Neuronal stem cell (in vitro differentiated cells): ENCODE measurements around the gene SLC34A3.

Experiments
- DNase-seq: peaks from one replicate; pipeline ENCODE4 v3.0.0-alpha.2; 2013; ENCODE audit warnings: low spot score
- H2AFZ ChIP-seq: one replicate; pipeline ENCODE4 v1.6.1; 2013; ENCODE audit warnings: mild to moderate bottlenecking, low read length, inconsistent platforms
- H2AK5ac ChIP-seq: 2 replicates; pipeline ENCODE4 v1.6.1; 2013; ENCODE audit warnings: low read depth, mild to moderate bottlenecking, inconsistent platforms, low read length, moderate library complexity, mixed read lengths
- H2BK120ac ChIP-seq: 2 replicates; pipeline ENCODE4 v1.6.1; 2013; ENCODE audit warnings: low read depth, mild to moderate bottlenecking, inconsistent platforms, low read length, moderate library complexity, mixed read lengths
- H2BK12ac ChIP-seq: one replicate; pipeline ENCODE4 v1.6.1; 2013; ENCODE audit warnings: low read length, inconsistent platforms
- H2BK15ac ChIP-seq: 2 replicates; pipeline ENCODE4 v1.6.1; 2013; ENCODE audit warnings: mild to moderate bottlenecking, low read length, inconsistent platforms, mixed read lengths
- H2BK5ac ChIP-seq: one replicate; pipeline ENCODE4 v1.6.1; 2013; ENCODE audit warnings: inconsistent platforms, mild to moderate bottlenecking, low read length, moderate library complexity
- H3K14ac ChIP-seq: one replicate; pipeline ENCODE4 v1.6.1; 2013; ENCODE audit warnings: low read length, inconsistent platforms
- H3K18ac ChIP-seq: 2 replicates; pipeline ENCODE4 v1.6.1; 2013; ENCODE audit warnings: low read length, inconsistent platforms
- H3K23ac ChIP-seq: 2 replicates; pipeline ENCODE4 v1.6.1; 2013; ENCODE audit warnings: low read depth, mild to moderate bottlenecking, mixed read lengths, low read length, inconsistent platforms; ENCODE audit not compliant: poor library complexity
- H3K27ac ChIP-seq: replicated peaks from 3 replicates; pipeline ENCODE4 v1.5.1; 2013; ENCODE audit warnings: low read length, inconsistent platforms
- H3K27me3 ChIP-seq, 3 experiments: 2 replicates each; pipeline ENCODE4 v1.6.1; 2013; ENCODE audit warnings: low read length in 3 of 3, mild to moderate bottlenecking in 2 of 3, inconsistent platforms in 1 of 3, low read depth in 1 of 3, mixed read lengths in 1 of 3, moderate library complexity in 1 of 3; ENCODE audit not compliant: control insufficient read depth in 3 of 3, insufficient read depth in 3 of 3
- H3K36me3 ChIP-seq, 2 donors: replicated peaks in 1 of 2; 2 replicates each; pipeline ENCODE4 v1.6.1; 2013; ENCODE audit warnings: low read length in 2 of 2; ENCODE audit not compliant: control insufficient read depth in 2 of 2, insufficient read depth in 2 of 2
- H3K4ac ChIP-seq: 2 replicates; pipeline ENCODE4 v1.6.1; 2013; ENCODE audit warnings: inconsistent platforms, mild to moderate bottlenecking, low read length, moderate library complexity
- H3K4me1 ChIP-seq, 2 donors: 1 replicate in 1 of 2; 2 replicates in 1 of 2; pipeline ENCODE4 v1.6.1; 2013; ENCODE audit warnings: low read length in 2 of 2, low read depth in 1 of 2; ENCODE audit not compliant: control insufficient read depth in 2 of 2, insufficient read depth in 1 of 2
- H3K4me2 ChIP-seq: one replicate; pipeline ENCODE4 v1.6.1; 2013; ENCODE audit warnings: mild to moderate bottlenecking, low read length, inconsistent platforms; ENCODE audit not compliant: insufficient read depth, poor library complexity, severe bottlenecking
- H3K4me3 ChIP-seq, 2 donors: 2 replicates each; pipeline ENCODE4 v1.5.1; 2013; ENCODE audit warnings: low read length in 2 of 2, mild to moderate bottlenecking in 2 of 2, inconsistent platforms in 1 of 2, moderate library complexity in 1 of 2
- H3K79me1 ChIP-seq: one replicate; pipeline ENCODE4 v1.6.1; 2013; ENCODE audit warnings: low read depth, mild to moderate bottlenecking, inconsistent platforms, low read length, moderate library complexity
- H3K9ac ChIP-seq: one replicate; pipeline ENCODE4 v1.6.1; 2013; ENCODE audit warnings: mild to moderate bottlenecking, low read depth, low read length, inconsistent platforms; ENCODE audit not compliant: poor library complexity
- H3K9me3 ChIP-seq, 2 donors: replicated peaks in 1 of 2; 2 replicates each; pipeline versions ENCODE3 to v1.6.1; 2013; ENCODE audit warnings: low read length in 2 of 2, mild to moderate bottlenecking in 2 of 2, inconsistent platforms in 1 of 2, low read depth in 1 of 2, mixed read lengths in 1 of 2, moderate library complexity in 1 of 2; ENCODE audit not compliant: control insufficient read depth in 2 of 2, insufficient read depth in 1 of 2
- H4K8ac ChIP-seq: one replicate; pipeline ENCODE4 v1.6.1; 2013; ENCODE audit warnings: low read depth, mild to moderate bottlenecking, inconsistent platforms, low read length, moderate library complexity
- H4K91ac ChIP-seq: one replicate; pipeline ENCODE4 v1.6.1; 2013; ENCODE audit warnings: low read length, low read depth, mild to moderate bottlenecking, inconsistent platforms; ENCODE audit not compliant: poor library complexity
- WGBS, 2 donors: extraction: QIAGEN DNeasy Blood & Tissue Kit; methylation state at CpG; one replicate each; pipeline ENCODE4 v1.1.7; 2013; ENCODE audit warnings: missing lambda C conversion rate in 2 of 2, mixed read lengths in 1 of 2; ENCODE audit not compliant: insufficient read length in 2 of 2, insufficient replicate concordance in 1 of 2; ENCODE audit errors: extremely low coverage in 2 of 2; 5-methylcytosine and 5-hydroxymethylcytosine counted together

The SLC34A3 gene

GRCh38 chr9:137195525-137196220, 35.0 kb upstream of the SLC34A3 start:
- Histone ChIP-seq H3K27me3 (no peaks in the 10 kb centered on the region), H2AFZ (no peak overlapping the region), H2AK5ac (no peak overlapping the region), H3K18ac (no peak overlapping the region), H3K14ac (no peak overlapping the region), H3K27ac (no peak overlapping the region), H2BK120ac (no peak overlapping the region), H4K91ac (no peak overlapping the region), H2BK5ac (peak overlapping the region; percentile 48), H3K4me2 (no peak overlapping the region), H3K9me3 (peaks cover 0 to 1% of the 10 kb centered on the region in 2 donors), H2BK15ac (peak overlapping the region; percentile 21), H3K79me1 (peaks cover 31% of the 10 kb centered on the region), H3K4me1 (peaks cover 15 to 19% of the 10 kb centered on the region in 2 donors), H2BK12ac (no peak overlapping the region), H3K4me3 (no peak overlapping the region), H3K23ac (peak overlapping the region; percentile 73), H3K36me3 (peaks cover 2 to 18% of the 10 kb centered on the region in 2 donors), H3K4ac (no peak overlapping the region), H3K9ac (no peak overlapping the region), H4K8ac (peak overlapping the region; percentile 17)
- no peak for DNase-seq
- no CpG with 5 or more reads among the region's 21 CpGs for WGBS, 2 donors

GRCh38 chr9:137198051-137198901, 32.4 kb upstream of the SLC34A3 start:
- no peak for DNase-seq

GRCh38 chr9:137198902-137199283, 31.8 kb upstream of the SLC34A3 start:
- H2BK15ac ChIP-seq = no peak overlapping the region
- peaks cover 21 to 28% of the 10 kb centered on the region in 2 donors for H3K4me1 ChIP-seq
- H4K91ac ChIP-seq = no peak overlapping the region
- H3K4ac ChIP-seq = no peak overlapping the region
- no peak overlapping the region for H3K9ac ChIP-seq
- no peak overlapping the region for H4K8ac ChIP-seq
- DNase-seq = no peak
- H3K4me2 ChIP-seq = no peak overlapping the region
- peaks cover 23% of the 10 kb centered on the region for H3K79me1 ChIP-seq
- peaks cover 0 to 8% of the 10 kb centered on the region in 2 donors for H3K36me3 ChIP-seq
- H3K18ac ChIP-seq = no peak overlapping the region
- peak overlapping the region; percentile 71 for H2BK5ac ChIP-seq
- H3K4me3 ChIP-seq = peak overlapping the region in 1 of 2 donors; percentile 71
- H3K23ac ChIP-seq = peak overlapping the region; percentile 8
- no peak overlapping the region for H2BK120ac ChIP-seq
- no peaks in the 10 kb centered on the region for H3K27me3 ChIP-seq
- WGBS, 2 donors = no CpG with 5 or more reads among the region's 11 CpGs
- H3K9me3 ChIP-seq = no peaks in the 10 kb centered on the region
- H2AK5ac ChIP-seq = peak overlapping the region; percentile 37
- peak overlapping the region; percentile 56 for H3K14ac ChIP-seq
- H3K27ac ChIP-seq = no peak overlapping the region
- no peak overlapping the region for H2AFZ ChIP-seq
- peak overlapping the region; percentile 41 for H2BK12ac ChIP-seq

More at GRCh38 chr9:137198051-137198901, 32.4 kb upstream of the SLC34A3 start:
- Histone ChIP-seq H2AK5ac (peak overlapping the region; percentile 37), H4K8ac (no peak overlapping the region), H2BK12ac (peak overlapping the region; percentile 41), H3K23ac (peak overlapping the region; percentile 8), H2BK15ac (no peak overlapping the region), H3K9me3 (no peaks in the 10 kb centered on the region), H3K18ac (no peak overlapping the region), H3K4me3 (peak overlapping the region in 1 of 2 donors; percentile 9), H3K27me3 (no peaks in the 10 kb centered on the region), H3K27ac (no peak overlapping the region), H3K79me1 (peaks cover 26% of the 10 kb centered on the region), H3K9ac (peak overlapping the region; percentile 60), H3K14ac (no peak overlapping the region), H2BK5ac (peak overlapping the region; percentile 71), H3K4me2 (no peak overlapping the region), H3K4me1 (peaks cover 21 to 28% of the 10 kb centered on the region in 2 donors), H3K36me3 (peaks cover 0 to 3% of the 10 kb centered on the region in 2 donors), H4K91ac (no peak overlapping the region), H3K4ac (no peak overlapping the region), H2AFZ (no peak overlapping the region), H2BK120ac (no peak overlapping the region)
- WGBS, 2 donors = no CpG with 5 or more reads among the region's 19 CpGs
